Prostate gland (tissue), 2 donors: ENCODE measurements around the gene MBNL1. TPM values are rescaled to one million over a fixed set of nuclear protein-coding genes. Genes with fewer than 3 reads are reported as not detected.

ENCODE experiments used
- DNase-seq: peaks from one replicate; pipeline ENCODE4 v3.0.0-alpha.2; 2019; ENCODE audit warnings: low spot score
- H3K27ac ChIP-seq, 2 donors: fragments of 200-600 bp; sonication (generic); 2 replicates each; pipeline ENCODE4 v1.5.1; 2017 to 2019
- H3K27me3 ChIP-seq: fragments of 200-600 bp; sonication (generic); replicated peaks from 2 replicates; pipeline ENCODE4 v1.5.1; 2019; ENCODE audit not compliant: insufficient read depth
- H3K36me3 ChIP-seq, 2 donors: fragments of 200-600 bp; sonication (generic); 1 replicate in 1 of 2; 2 replicates in 1 of 2; pipeline versions ENCODE4 v1.5.1 to v1.8.1; 2017 to 2019
- H3K4me1 ChIP-seq: fragments of 200-600 bp; sonication (generic); replicated peaks from 2 replicates; pipeline ENCODE4 v1.5.1; 2019
- H3K4me3 ChIP-seq, 2 donors: fragments of 200-600 bp; sonication (generic); 2 replicates each; pipeline ENCODE4 v1.5.1; 2017 to 2019
- H3K9me3 ChIP-seq: fragments of 200-600 bp; sonication (generic); 2 replicates; pipeline ENCODE4 v1.5.1; 2017
- POLR2A ChIP-seq: fragments of 450-650 bp; IDR thresholded peaks from one replicate; pipeline ENCODE4 v1.6.1; 2016; ENCODE audit warnings: antibody characterized with exemption, mild to moderate bottlenecking
- POLR2AphosphoS5 ChIP-seq: sonication (generic); formaldehyde crosslinking; IDR thresholded peaks from one replicate; pipeline ENCODE4 v1.6.1; 2017; ENCODE audit warnings: antibody characterized with exemption
- WGBS: methylation state at CpG from one replicate; pipeline ENCODE4 v1.1.5; 2018; 5-methylcytosine and 5-hydroxymethylcytosine counted together
- intact Hi-C: fragments of 100-400 bp; cut with DNase I; formaldehyde crosslinking; loops from one replicate; pipeline ENCODE4 v1.14.2; 2022
- total RNA-seq, 2 donors: library from RNA; depleted of rRNA; stranded (reverse); fragments of >200 nt; gene quantifications; one replicate each; pipeline ENCODE4 v1.1.0, GENCODE V29; 2016
- TF ChIP-seq, protein P1 (sequence below), 4 experiments: fragments of 200-600 bp in 2 of 4; fragments of 450-650 bp in 2 of 4; sonication (generic) in 2 of 4; IDR thresholded peaks; 1 replicate in 3 of 4; 2 replicates in 1 of 4; pipeline ENCODE4 v1.5.1; 2016 to 2019; ENCODE audit warnings: antibody characterized with exemption in 4 of 4, mild to moderate bottlenecking in 2 of 4, moderate library complexity in 2 of 4

MBNL1 gene
- total RNA-seq, 2 donors from 2014 or later: 131 to 226 TPM

GRCh38 chr3:152251916-152252315, 16.8 kb upstream of the MBNL1 start:
- DNase-seq: no peak
- intact Hi-C loops: no loop called here

GRCh38 chr3:152252755-152253154, 16.0 kb upstream of the MBNL1 start:
- Histone ChIP-seq H3K9me3 (no peaks in the 10 kb centered on the region), H3K27ac (no peak overlapping the region), H3K4me1 (no peaks in the 10 kb centered on the region), H3K27me3 (no peaks in the 10 kb centered on the region), H3K4me3 (no peak overlapping the region), H3K36me3 (no peaks in the 10 kb centered on the region)
- TF ChIP-seq, protein P1, sequence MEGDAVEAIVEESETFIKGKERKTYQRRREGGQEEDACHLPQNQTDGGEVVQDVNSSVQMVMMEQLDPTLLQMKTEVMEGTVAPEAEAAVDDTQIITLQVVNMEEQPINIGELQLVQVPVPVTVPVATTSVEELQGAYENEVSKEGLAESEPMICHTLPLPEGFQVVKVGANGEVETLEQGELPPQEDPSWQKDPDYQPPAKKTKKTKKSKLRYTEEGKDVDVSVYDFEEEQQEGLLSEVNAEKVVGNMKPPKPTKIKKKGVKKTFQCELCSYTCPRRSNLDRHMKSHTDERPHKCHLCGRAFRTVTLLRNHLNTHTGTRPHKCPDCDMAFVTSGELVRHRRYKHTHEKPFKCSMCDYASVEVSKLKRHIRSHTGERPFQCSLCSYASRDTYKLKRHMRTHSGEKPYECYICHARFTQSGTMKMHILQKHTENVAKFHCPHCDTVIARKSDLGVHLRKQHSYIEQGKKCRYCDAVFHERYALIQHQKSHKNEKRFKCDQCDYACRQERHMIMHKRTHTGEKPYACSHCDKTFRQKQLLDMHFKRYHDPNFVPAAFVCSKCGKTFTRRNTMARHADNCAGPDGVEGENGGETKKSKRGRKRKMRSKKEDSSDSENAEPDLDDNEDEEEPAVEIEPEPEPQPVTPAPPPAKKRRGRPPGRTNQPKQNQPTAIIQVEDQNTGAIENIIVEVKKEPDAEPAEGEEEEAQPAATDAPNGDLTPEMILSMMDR (IDR thresholded peaks at IDR 0.05): no peak
- TF ChIP-seq POLR2A (no peak), POLR2AphosphoS5 (no peak)
- intact Hi-C loops: no loop called here
- DNase-seq: no peak
- WGBS: 91% methylated on average over 3 of the region's 3 CpGs

More at GRCh38 chr3:152251916-152252315, 16.8 kb upstream of the MBNL1 start:
- no peaks in the 10 kb centered on the region for H3K36me3 ChIP-seq
- TF ChIP-seq, protein P1 (IDR thresholded peaks at IDR 0.05): no peak
- TF ChIP-seq POLR2A: no peak
- TF ChIP-seq POLR2AphosphoS5: no peak
- H3K4me3 ChIP-seq: no peak overlapping the region
- no peaks in the 10 kb centered on the region for H3K4me1 ChIP-seq
- no peaks in the 10 kb centered on the region for H3K27me3 ChIP-seq
- H3K9me3 ChIP-seq: no peaks in the 10 kb centered on the region
- H3K27ac ChIP-seq: no peak overlapping the region

GRCh38 chr3:152253514-152253913, 15.2 kb upstream of the MBNL1 start:
- H3K9me3 ChIP-seq: no peaks in the 10 kb centered on the region

GRCh38 chr3:152254041-152254440, 14.7 kb upstream of the MBNL1 start:
- Histone ChIP-seq H3K27me3 (no peaks in the 10 kb centered on the region), H3K9me3 (no peaks in the 10 kb centered on the region), H3K36me3 (no peaks in the 10 kb centered on the region), H3K4me1 (no peaks in the 10 kb centered on the region), H3K4me3 (no peak overlapping the region), H3K27ac (no peak overlapping the region)
- WGBS: 86% methylated on average over 2 of the region's 2 CpGs
- intact Hi-C loops: no loop called here
- TF ChIP-seq, protein P1 (IDR thresholded peaks at IDR 0.05): no peak
- TF ChIP-seq POLR2A (no peak), POLR2AphosphoS5 (no peak)
- DNase-seq: no peak

More at GRCh38 chr3:152253514-152253913, 15.2 kb upstream of the MBNL1 start:
- DNase-seq: no peak
- 88% methylated on average over 1 of the region's 1 CpG for WGBS
- Histone ChIP-seq H3K4me1 (no peaks in the 10 kb centered on the region), H3K27me3 (no peaks in the 10 kb centered on the region), H3K27ac (no peak overlapping the region), H3K36me3 (no peaks in the 10 kb centered on the region), H3K4me3 (no peak overlapping the region)
- intact Hi-C loops: no loop called here
- TF ChIP-seq, protein P1 (IDR thresholded peaks at IDR 0.05): no peak
- no peak for TF ChIP-seq POLR2A
- no peak for TF ChIP-seq POLR2AphosphoS5

- WGBS: 95% methylated on average over 1 of the region's 1 CpG
- Histone ChIP-seq H3K4me1 (no peaks in the 10 kb centered on the region), H3K36me3 (no peaks in the 10 kb centered on the region), H3K4me3 (no peak overlapping the region), H3K9me3 (no peaks in the 10 kb centered on the region), H3K27ac (no peak overlapping the region), H3K27me3 (no peaks in the 10 kb centered on the region)
- intact Hi-C loops: no loop called here
- no peak for DNase-seq
- TF ChIP-seq, protein P1 (IDR thresholded peaks at IDR 0.05): no peak
- TF ChIP-seq POLR2A (no peak), POLR2AphosphoS5 (no peak)
These were observed 13.4 kb upstream of the MBNL1 start for GRCh38 chr3:152255290-152255689.
